CD4-positive, alpha-beta T cell treated with Interleukin-2 at 100 ng/mL for 4 hours (primary cell): ENCODE data around the gene KLHL10.

Experiments used
- DNase-seq: peaks from one replicate; pipeline ENCODE4 v3.0.0-alpha.2; 2020; ENCODE audit warnings: low spot score

The KLHL10 gene

GRCh38 chr17:41837761-41838538 lies at the start of gene KLHL10:
Gene KLHL10 (plus strand): TSS chr17:41837825. CDS start chr17:41837933, 108 bp downstream.
- DNase-seq: no peak

- DNase-seq: no peak
Measured at GRCh38 chr17:41792845-41793783, 44.5 kb upstream of the KLHL10 start.

GRCh38 chr17:41793784-41794539 lies 43.7 kb upstream of the KLHL10 start:
- no peak for DNase-seq

GRCh38 chr17:41794540-41794975 lies 43.1 kb upstream of the KLHL10 start:
- no peak for DNase-seq

GRCh38 chr17:41796121-41796895 lies 41.3 kb upstream of the KLHL10 start:
- no peak for DNase-seq

GRCh38 chr17:41797377-41797776 lies 40.2 kb upstream of the KLHL10 start:
- no peak for DNase-seq

GRCh38 chr17:41799366-41799765 lies 38.3 kb upstream of the KLHL10 start:
- no peak for DNase-seq

- no peak for DNase-seq
Measured at GRCh38 chr17:41800601-41801373, 36.8 kb upstream of the KLHL10 start.

- DNase-seq: peak; percentile 75
Measured at GRCh38 chr17:41801374-41802271, 36.0 kb upstream of the KLHL10 start.

- DNase-seq: no peak
Measured at GRCh38 chr17:41803049-41804020, 34.3 kb upstream of the KLHL10 start.

- DNase-seq: no peak
Measured at GRCh38 chr17:41806685-41807445, 30.8 kb upstream of the KLHL10 start.

GRCh38 chr17:41810659-41811548 lies 26.7 kb upstream of the KLHL10 start:
- no peak for DNase-seq

GRCh38 chr17:41811549-41812380 lies 25.9 kb upstream of the KLHL10 start, which contains the start of gene P3H4:
Gene P3H4 (minus strand): TSS chr17:41811949. CDS start chr17:41811915, 34 bp downstream.
- DNase-seq: peak; percentile 71

- DNase-seq: peak; percentile 36
Measured at GRCh38 chr17:41812381-41813151, 25.1 kb upstream of the KLHL10 start, which contains the start of gene FKBP10. Gene FKBP10 (plus strand): TSS chr17:41813004. CDS start chr17:41813035, 31 bp downstream.
